Stimulated activated CD4-positive, alpha-beta T cell treated with anti-CD3 and anti-CD28 coated beads, Interleukin-15, amount 100 ng/mL, for 48 hours (primary cell): ENCODE data around the gene SLC25A21.

Experiments
- DNase-seq, 2 donors: peaks; one replicate each; pipeline ENCODE4 v3.0.0-alpha.2; 2020; ENCODE audit warnings: low read depth in 2 of 2

SLC25A21 gene

GRCh38 chr14:36662543-36663403, 509.6 kb downstream of the SLC25A21 start:
- no peak for DNase-seq

GRCh38 chr14:36662258-36662542, 510.2 kb downstream of the SLC25A21 start:
- DNase-seq, result no peak

GRCh38 chr14:36661506-36662257, 510.7 kb downstream of the SLC25A21 start, which contains the start of gene PAX9:
PAX9 (plus strand) TSS chr14:36661860; CDS start chr14:36662090, 230 bp downstream.
- peak in 1 of 2 donors; percentile 29 for DNase-seq

DNA sequence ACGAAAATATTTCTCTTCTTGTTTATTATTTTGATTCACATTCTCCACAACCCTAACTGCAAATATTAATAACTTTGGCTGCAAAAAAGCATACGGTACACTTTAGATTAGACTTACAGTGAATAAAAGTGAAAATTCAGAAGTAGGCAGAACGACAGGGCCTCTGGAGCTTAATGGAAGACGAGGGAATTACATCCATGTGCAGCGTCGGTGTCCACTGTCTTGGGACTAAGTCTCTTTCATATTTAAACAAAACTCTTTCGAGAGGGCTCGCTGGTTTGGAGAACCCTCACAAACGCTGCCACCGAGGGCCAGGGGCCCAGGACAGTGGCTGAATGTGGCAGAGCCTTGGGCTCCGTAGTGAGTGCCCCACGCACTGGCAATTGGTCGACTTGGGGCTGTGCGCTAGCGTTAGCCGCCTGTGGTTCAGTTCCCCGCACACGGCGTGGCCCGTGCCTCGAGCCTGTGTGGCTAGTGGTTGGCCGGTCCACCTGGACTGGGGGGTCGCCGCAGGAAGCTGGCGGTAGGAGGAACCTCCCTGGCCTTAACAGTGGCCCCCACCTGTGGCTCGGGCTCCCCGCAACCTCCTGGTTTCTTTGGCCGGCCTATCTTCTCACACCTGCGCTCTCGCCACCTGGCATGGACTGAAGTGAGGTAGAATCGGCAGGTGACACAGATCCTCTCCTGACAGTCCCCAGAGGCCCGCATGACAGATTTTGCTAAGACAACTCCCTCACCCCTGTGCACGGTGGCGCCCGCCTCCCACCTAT, 511.5 kb downstream of the SLC25A21 start:
- DNase-seq, result no peak

DNA sequence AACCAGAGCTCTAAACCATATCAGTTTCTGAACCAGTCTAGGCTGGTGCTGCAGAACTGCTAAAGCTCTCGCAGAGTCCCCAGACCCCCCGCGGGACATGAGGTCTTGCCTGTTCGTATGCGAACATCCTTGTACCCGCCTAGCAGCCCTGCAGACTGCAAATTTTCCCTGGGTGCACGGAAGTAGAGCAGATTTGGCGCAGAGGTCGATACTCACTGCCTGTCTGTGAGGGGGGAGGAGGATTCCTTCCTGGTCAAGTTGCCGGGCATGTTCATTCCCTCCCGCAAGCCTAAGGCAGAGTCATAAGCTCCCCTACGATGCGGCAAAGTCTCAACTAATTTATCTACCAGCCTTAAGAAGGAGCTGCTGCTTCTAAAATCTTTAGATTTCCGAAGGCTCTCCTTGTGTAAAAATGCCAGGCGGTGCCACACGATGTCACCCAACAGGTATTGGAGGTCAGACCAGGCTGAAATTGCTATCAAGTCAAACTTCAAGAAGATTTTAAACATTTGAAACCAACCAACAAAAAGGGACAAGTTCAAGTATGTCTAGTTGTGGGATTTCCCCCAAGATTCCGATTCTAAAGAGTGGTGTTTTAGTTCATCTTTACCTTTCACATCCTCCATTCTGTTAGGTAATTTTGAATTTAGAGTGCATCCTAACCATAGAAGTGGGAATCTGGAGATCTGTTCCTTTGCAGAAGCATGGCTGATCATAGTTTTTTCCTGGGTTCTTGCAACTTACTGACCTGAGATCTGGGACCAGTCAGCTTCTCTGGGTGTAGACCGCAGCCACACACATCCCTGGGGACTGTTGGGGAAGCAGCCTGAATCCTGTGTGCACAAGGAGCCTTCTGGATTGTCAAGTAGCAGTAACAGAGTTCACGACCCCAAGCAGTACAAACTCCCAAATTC, 512.3 kb downstream of the SLC25A21 start:
- DNase-seq, result no peak

DNA sequence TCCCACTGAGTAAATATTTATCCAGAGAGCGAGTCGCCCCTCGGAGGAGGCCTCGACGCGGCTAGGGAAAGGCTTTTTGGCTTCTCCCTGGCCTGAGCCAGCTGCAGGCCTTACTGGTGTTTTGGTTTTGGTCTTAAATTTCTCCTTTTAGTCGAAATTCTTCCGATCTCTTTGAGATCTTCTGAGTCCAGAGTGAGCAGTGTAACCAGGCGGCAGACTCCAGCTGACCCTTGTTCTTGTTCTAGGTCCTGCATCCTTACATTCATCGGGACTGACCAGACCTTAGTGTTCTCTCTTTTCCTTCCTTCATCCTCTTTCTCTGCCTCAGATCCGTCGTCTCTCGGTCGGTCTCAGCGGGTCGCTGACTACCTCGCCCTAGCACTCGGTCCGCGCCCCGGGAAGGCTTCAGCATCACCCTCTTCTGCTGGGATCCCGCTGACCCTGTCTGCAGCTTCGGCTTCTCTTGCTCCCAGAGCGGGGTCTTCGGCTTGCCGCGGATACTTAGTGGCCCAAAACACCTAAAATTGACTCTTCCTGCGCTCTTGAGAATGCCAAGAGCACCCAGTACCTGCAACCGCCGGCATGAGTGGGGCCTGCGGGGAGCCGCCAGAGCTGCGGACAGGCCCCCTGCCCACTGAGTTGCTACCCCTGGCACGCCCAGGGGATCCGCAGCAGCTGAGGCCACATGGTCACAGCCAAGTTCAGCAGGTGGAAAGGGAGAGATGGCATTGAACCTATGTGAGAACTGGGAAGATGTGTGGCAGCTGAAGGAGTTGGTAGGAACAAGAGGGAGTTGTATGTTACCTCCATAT, 513.2 kb downstream of the SLC25A21 start:
- no peak for DNase-seq

DNA sequence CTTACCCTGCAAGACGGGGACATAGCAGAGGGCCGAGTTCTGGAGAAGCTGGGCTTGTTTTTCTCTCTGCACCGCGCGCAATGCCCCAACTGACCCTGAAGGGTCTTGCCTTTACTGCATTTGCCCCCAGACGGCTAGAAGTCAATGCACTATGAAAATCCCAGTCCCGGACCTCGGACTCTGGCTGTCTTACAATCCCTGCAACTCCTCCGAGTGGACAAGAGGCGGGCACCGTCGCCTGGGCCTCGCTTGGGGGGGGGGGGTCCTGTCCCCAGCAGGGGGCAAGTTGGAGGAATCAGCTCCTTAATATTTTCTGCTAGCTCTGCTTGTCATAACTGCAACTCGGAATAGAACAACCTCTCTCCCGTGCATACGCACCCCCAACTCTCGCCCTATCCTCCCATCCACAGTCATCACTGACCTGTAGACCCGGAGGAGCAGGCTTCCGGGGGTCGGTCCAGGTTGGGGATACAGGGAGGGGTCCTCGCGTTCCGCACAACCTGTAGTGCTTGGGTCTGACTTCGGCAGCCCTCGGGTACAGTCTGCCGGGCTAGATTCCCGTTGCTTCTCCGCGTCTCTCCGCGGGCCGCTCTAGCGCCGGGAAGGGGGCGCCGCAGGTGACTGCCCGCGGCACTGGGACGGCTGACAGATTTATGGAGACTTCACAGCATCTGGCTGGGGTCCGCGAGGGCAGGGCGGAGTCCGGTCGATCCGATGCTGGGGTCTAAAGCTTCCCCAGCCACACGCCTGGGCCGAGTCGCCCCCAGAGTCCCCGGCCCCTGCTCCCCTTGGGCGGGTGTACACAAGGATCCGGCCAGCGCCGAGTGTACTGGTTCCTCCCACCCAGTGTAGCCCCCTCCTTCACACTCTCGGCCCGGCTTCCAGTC, 514.0 kb downstream of the SLC25A21 start:
- no peak for DNase-seq

GRCh38 chr14:36657399-36658122, 514.8 kb downstream of the SLC25A21 start:
- DNase-seq, result no peak

- DNase-seq, result no peak
Observed at GRCh38 chr14:36656687-36657398, 515.6 kb downstream of the SLC25A21 start.

- DNase-seq, result no peak
Observed at GRCh38 chr14:36655963-36656686, 516.3 kb downstream of the SLC25A21 start.

DNA sequence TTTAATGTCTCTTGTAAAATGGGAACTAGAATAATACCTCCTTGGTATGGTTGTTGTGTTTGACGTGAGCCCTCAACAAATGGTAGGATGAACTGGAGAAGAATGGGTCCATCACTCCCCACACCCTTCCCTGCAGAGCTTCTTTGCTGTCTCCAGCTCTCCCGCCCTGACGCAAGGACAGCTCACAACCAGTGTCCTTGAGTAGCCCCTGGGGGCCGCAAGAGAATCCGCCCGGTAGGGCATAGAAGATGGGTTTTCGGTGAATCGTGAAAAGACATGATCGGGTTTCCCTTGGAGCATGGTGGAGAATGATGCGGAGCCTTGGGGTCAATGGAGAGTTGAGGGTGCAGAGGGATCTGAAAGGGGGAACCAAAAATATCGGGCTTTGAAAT, 516.8 kb downstream of the SLC25A21 start:
- DNase-seq, result no peak

DNA sequence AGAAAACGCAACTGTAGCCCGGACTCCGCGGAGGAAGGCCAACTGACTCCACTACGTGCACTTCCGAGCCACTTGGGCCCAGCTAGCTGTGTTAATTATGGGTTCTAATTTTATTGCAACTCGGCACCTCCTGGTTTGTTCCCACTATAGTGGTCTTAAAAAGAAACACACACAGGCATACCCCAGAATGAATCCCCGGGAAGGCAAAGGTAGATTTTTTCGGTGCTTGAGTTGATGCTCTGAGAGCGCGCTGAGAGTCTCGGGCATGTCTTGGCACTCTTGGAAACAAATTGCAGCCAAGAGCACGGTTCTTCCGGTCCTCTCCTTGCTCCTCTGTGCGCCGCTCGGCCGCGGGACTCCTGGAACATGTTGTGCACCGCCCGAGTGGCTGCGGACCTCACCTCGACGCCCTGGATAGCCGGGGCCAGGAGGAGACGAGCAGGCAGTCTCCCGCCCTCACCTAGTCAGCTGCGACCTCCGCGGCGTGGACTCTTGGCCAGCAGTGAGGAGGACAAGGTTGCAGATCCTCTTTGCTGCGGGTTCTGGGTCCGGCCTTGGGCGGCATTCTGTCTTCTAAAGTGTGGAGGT, 517.5 kb downstream of the SLC25A21 start:
- no peak for DNase-seq

GRCh38 chr14:36653962-36654793, 518.2 kb downstream of the SLC25A21 start:
- no peak for DNase-seq

GRCh38 chr14:36653413-36653812, 519.0 kb downstream of the SLC25A21 start:
- no peak for DNase-seq

- no peak for DNase-seq
Observed at GRCh38 chr14:36652542-36653201, 519.7 kb downstream of the SLC25A21 start.
